Smooth muscle cell (in vitro differentiated cells): ENCODE measurements around the gene SCARF1. TPM values are rescaled to one million over a fixed set of nuclear protein-coding genes. Genes with fewer than 3 reads are reported as not detected.

Experiments used
- DNase-seq: peaks from one replicate; lab custom pipeline; 2025; ENCODE audit not compliant: unreplicated experiment; lab: John Stamatoyannopoulos, UW
- H2AFZ ChIP-seq: fragments of 200-600 bp; sonication (generic); 2 replicates; pipeline ENCODE4 v1.6.0; 2016; ENCODE audit warnings: antibody characterized with exemption, low read depth, mild to moderate bottlenecking
- H3F3A ChIP-seq: fragments of 200-600 bp; sonication (generic); 2 replicates; pipeline ENCODE4 v1.6.0; 2017; ENCODE audit warnings: antibody characterized with exemption, low read depth
- H3K27ac ChIP-seq: fragments of 200-600 bp; sonication (generic); 2 replicates; pipeline ENCODE4 v1.5.1; 2016; ENCODE audit warnings: low read depth, mild to moderate bottlenecking
- H3K27me3 ChIP-seq: fragments of 200-600 bp; sonication (generic); 2 replicates; pipeline ENCODE4 v1.6.1; 2016; ENCODE audit warnings: low read depth, mild to moderate bottlenecking
- H3K36me3 ChIP-seq: fragments of 200-600 bp; sonication (generic); 2 replicates; pipeline ENCODE4 v1.5.1; 2016; ENCODE audit warnings: low read depth
- H3K4me1 ChIP-seq: fragments of 200-600 bp; sonication (generic); 2 replicates; pipeline ENCODE4 v1.5.1; 2016; ENCODE audit warnings: low read depth
- H3K4me2 ChIP-seq: fragments of 200-600 bp; sonication (generic); 2 replicates; pipeline ENCODE4 v1.6.0; 2016; ENCODE audit warnings: mild to moderate bottlenecking
- H3K4me3 ChIP-seq: fragments of 200-600 bp; sonication (generic); 2 replicates; pipeline ENCODE4 v1.5.1; 2016; ENCODE audit warnings: mild to moderate bottlenecking
- H3K79me2 ChIP-seq: fragments of 200-600 bp; sonication (generic); 2 replicates; pipeline ENCODE4 v1.6.0; 2016; ENCODE audit warnings: low read depth, mild to moderate bottlenecking
- H3K9ac ChIP-seq: fragments of 200-600 bp; sonication (generic); 2 replicates; pipeline ENCODE4 v1.6.0; 2016; ENCODE audit warnings: low read depth
- H3K9me3 ChIP-seq: fragments of 200-600 bp; sonication (generic); replicated peaks from 2 replicates; pipeline ENCODE4 v1.5.1; 2016; ENCODE audit warnings: low read depth
- H4K20me1 ChIP-seq: fragments of 200-600 bp; sonication (generic); 2 replicates; pipeline ENCODE4 v1.6.0; 2016; ENCODE audit warnings: low read depth
- CTCF ChIP-seq: fragments of 200-600 bp; sonication (generic); IDR thresholded peaks from 2 replicates; pipeline ENCODE4 v1.5.1; 2017; ENCODE audit warnings: borderline replicate concordance, mild to moderate bottlenecking, antibody characterized with exemption; ENCODE audit not compliant: insufficient read depth, poor library complexity, severe bottlenecking
- WGBS: methylation state at CpG from one replicate; pipeline ENCODE4 v1.1.7; 2016; ENCODE audit warnings: low lambda C conversion rate; 5-methylcytosine and 5-hydroxymethylcytosine counted together
- polyA plus RNA-seq: library from polyadenylated mRNA; unstranded; fragments of >200 nt; fragmentation: Nextera tagmentation; extraction: Ambion mirVana; gene quantifications from 2 replicates; pipeline ENCODE4 v1.2.1, GENCODE V29; 2016
- total RNA-seq: library from RNA; depleted of rRNA; stranded (reverse); fragments of >200 nt; gene quantifications from 2 replicates; pipeline ENCODE4 v1.2.3, GENCODE V29; 2014

SCARF1 gene
- total and polyA plus RNA-seq, 2 experiments from 2014 or later, result 0.11 to 0.63 TPM

DNA sequence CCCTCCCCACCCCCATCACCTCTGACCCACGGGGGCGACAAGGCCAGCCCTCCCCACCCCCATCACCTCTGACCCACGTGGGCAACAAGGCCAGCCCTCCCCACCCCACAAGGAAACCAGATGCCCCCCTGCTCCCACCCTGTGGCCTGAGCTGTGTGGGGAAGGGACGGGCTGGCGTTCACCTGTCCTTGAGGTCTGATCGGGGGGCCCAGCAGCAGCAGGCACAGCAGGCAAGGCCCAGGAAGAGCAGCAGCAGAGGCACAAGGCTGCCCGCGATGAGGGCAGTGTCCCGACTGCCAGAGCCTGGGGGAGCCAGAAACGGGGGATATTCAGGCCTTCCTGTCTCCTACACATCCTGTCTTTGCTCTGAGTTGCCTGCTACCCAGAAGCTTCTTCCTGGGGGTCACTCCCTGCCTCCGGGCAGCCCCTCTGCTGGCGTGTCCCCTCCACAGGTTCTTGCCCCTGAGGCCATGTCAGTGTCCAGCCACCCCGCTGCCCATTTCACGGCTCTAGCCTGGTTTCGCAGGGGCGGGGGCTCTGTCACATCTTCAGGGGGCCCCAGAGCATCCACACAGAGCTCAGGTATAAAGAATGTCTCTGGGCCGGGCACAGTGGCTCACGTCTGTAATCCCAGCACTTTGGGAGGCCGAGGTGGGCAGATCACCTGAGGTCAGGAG, 6.8 kb downstream of the SCARF1 start:
- TF ChIP-seq CTCF, result no peak
- H3K36me3 ChIP-seq, result no peaks in the 10 kb centered on the region
- no peak overlapping the region for H3K4me2 ChIP-seq
- no peaks in the 10 kb centered on the region for H3K79me2 ChIP-seq
- no peak for DNase-seq
- H3K4me3 ChIP-seq, result no peak overlapping the region
- H4K20me1 ChIP-seq, result no peaks in the 10 kb centered on the region
- no peak overlapping the region for H3K9ac ChIP-seq
- H3F3A ChIP-seq, result no peaks in the 10 kb centered on the region
- H3K9me3 ChIP-seq, result no peaks in the 10 kb centered on the region
- H3K4me1 ChIP-seq, result peaks cover 8% of the 10 kb centered on the region
- H3K27ac ChIP-seq, result no peak overlapping the region
- WGBS, result 79% methylated on average over 19 of the region's 19 CpGs
- no peak overlapping the region for H2AFZ ChIP-seq
- no peaks in the 10 kb centered on the region for H3K27me3 ChIP-seq

DNA sequence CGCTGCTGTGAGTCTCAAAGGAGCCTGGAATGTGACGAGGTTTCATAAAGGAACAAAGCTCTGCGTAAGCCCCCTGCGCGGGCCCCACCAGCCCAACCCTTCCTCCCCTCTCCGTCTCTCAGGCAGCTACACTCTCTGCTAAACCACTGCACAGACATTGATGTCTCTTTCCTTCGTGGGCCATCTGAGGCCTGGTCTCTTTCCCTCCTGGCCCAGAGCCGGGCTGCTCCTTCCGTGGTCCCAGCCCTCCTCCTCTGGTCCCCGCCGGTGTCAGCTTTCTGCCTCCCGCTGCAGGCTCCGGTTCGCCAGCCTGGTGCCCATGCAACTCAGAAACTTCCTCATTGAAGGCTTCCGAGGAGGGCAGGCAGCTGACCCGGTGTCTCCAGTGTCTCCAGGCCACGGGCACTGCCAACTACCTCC, 7.4 kb downstream of the SCARF1 start:
- WGBS, result 80% methylated on average over 17 of the region's 17 CpGs
- Histone ChIP-seq H3K9me3 (no peaks in the 10 kb centered on the region), H3K79me2 (no peaks in the 10 kb centered on the region), H3F3A (no peaks in the 10 kb centered on the region), H3K4me3 (no peak overlapping the region), H2AFZ (no peak overlapping the region), H3K4me2 (no peak overlapping the region), H3K27me3 (no peaks in the 10 kb centered on the region), H3K27ac (no peak overlapping the region), H4K20me1 (no peaks in the 10 kb centered on the region), H3K9ac (no peak overlapping the region), H3K4me1 (peaks cover 7% of the 10 kb centered on the region), H3K36me3 (no peaks in the 10 kb centered on the region)
- no peak for TF ChIP-seq CTCF
- no peak for DNase-seq

DNA sequence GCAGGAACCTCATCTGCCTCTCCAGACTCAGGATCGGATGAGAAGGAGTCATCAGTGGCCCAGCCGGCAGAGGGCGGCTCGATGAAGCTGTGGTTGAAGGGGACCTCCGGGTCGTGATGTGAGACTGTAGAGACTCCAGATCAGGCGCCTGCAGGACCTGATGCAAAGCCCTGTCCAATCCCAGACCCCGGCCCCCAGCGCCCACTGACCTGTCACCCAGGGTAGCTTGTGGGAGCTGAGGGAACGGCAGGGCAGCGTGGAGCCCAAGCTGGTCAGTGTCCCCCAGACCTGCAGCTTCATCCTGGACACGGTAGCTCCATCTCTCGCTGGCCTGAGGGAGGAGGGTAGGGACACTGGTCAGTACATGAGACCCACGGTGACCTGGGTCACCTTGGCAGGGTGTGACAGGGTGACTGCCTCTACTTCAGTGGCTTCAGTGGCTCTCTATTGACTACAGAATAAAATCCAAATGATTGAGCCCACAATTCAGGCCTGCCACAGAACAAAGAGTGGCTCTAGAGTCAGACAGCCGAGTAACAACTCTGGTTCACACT, 8.7 kb downstream of the SCARF1 start:
- H3K4me2 ChIP-seq, result no peak overlapping the region
- H3K9me3 ChIP-seq, result no peaks in the 10 kb centered on the region
- H3K36me3 ChIP-seq, result no peaks in the 10 kb centered on the region
- H3K27me3 ChIP-seq, result no peaks in the 10 kb centered on the region
- H2AFZ ChIP-seq, result no peak overlapping the region
- no peaks in the 10 kb centered on the region for H3K79me2 ChIP-seq
- no peaks in the 10 kb centered on the region for H3F3A ChIP-seq
- TF ChIP-seq CTCF, result no peak
- no peak overlapping the region for H3K9ac ChIP-seq
- H3K27ac ChIP-seq, result no peak overlapping the region
- WGBS, result 85% methylated on average over 15 of the region's 15 CpGs
- H3K4me1 ChIP-seq, result peaks cover 7% of the 10 kb centered on the region
- no peak for DNase-seq
- no peak overlapping the region for H3K4me3 ChIP-seq
- no peaks in the 10 kb centered on the region for H4K20me1 ChIP-seq
